Raji (cell line): ENCODE results near the gene MTMR10.

ENCODE experiments used
- POLR2A ChIP-seq: IDR thresholded peaks from 2 replicates; pipeline ENCODE4 v1.6.1; 2011; ENCODE audit warnings: low read depth, low read length, control low read depth; ENCODE audit not compliant: insufficient read depth

MTMR10 gene

GRCh38 chr15:31023841-31024240 is 32.4 kb upstream of the MTMR10 start:
- no peak for TF ChIP-seq POLR2A

GRCh38 chr15:31021067-31021665 is 29.7 kb upstream of the MTMR10 start:
- no peak for TF ChIP-seq POLR2A

- TF ChIP-seq POLR2A: no peak
Measured at GRCh38 chr15:31020542-31020941, 29.1 kb upstream of the MTMR10 start.

- no peak for TF ChIP-seq POLR2A
Measured at GRCh38 chr15:31019986-31020385, 28.6 kb upstream of the MTMR10 start.

- TF ChIP-seq POLR2A: no peak
Measured at GRCh38 chr15:31017311-31017710, 25.9 kb upstream of the MTMR10 start.

GRCh38 chr15:31016446-31016915 is 25.1 kb upstream of the MTMR10 start:
- no peak for TF ChIP-seq POLR2A

GRCh38 chr15:31014608-31014925 is 23.1 kb upstream of the MTMR10 start:
- no peak for TF ChIP-seq POLR2A

GRCh38 chr15:31013863-31014607 is 22.6 kb upstream of the MTMR10 start:
- TF ChIP-seq POLR2A: no peak

- TF ChIP-seq POLR2A: no peak
Measured at GRCh38 chr15:31012455-31012854, 21.0 kb upstream of the MTMR10 start.

- no peak for TF ChIP-seq POLR2A
Measured at GRCh38 chr15:31010036-31010435, 18.6 kb upstream of the MTMR10 start.

GRCh38 chr15:31005660-31006059 is 14.2 kb upstream of the MTMR10 start:
- no peak for TF ChIP-seq POLR2A

- TF ChIP-seq POLR2A: no peak
Measured at GRCh38 chr15:31004220-31004733, 12.8 kb upstream of the MTMR10 start.

GRCh38 chr15:31001702-31002101 is 10.3 kb upstream of the MTMR10 start:
- no peak for TF ChIP-seq POLR2A

GRCh38 chr15:30999729-31000128 is 8.3 kb upstream of the MTMR10 start:
- TF ChIP-seq POLR2A: no peak

GRCh38 chr15:30997270-30997669 is 5.8 kb upstream of the MTMR10 start:
- TF ChIP-seq POLR2A: no peak

GRCh38 chr15:30992249-30992864 is 929 bp upstream of the MTMR10 start:
- no peak for TF ChIP-seq POLR2A

GRCh38 chr15:30990446-30991254 is 778 bp downstream of the MTMR10 start:
- no peak for TF ChIP-seq POLR2A
